ENCODE results near the gene SCO1. TPM values are rescaled to one million over a fixed set of nuclear protein-coding genes. Genes with fewer than 3 reads are reported as not detected.

The SCO1 gene
- total RNA-seq (2013; cell fraction: nucleolus; rRNA removed) = 40.1 and 45.8 TPM in 2 replicates
- total RNA-seq (2014; rRNA removed) (71.4 and 73.0 TPM in 2 replicates), total RNA-seq (2014; rRNA removed; fragmentation: Illumina TruSeq; extraction: Trizol) (25.3 and 29.4 TPM in 2 replicates), total RNA-seq (2021) (43.1 and 43.5 TPM in 2 replicates), polyA plus RNA-seq (2011; rRNA removed) (32.6 and 42.4 TPM in 2 replicates), polyA plus RNA-seq (2014; fragmentation: Illumina TruSeq; extraction: Trizol) (25.3 and 25.4 TPM in 2 replicates), polyA plus RNA-seq (2014; fragmentation: Nextera tagmentation; extraction: Ambion mirVana) (10 to 100 TPM in 1 of 2 experiments, 1 to 10 TPM in 1; 8.2 to 24.8 TPM), polyA plus RNA-seq (2014; rRNA removed) (41.7 and 50.9 TPM in 2 replicates), polyA plus RNA-seq (2016; fragmentation: Nextera tagmentation; extraction: Ambion mirVana) (10 to 100 TPM; 64.7 to 68.1 TPM), polyA minus RNA-seq (2011; rRNA and poly(A)+ RNA removed) (13.2 and 15.9 TPM in 2 replicates), Bru-seq, nascent RNA (percentile 86 among the genes with signal in this experiment), BruChase-seq, experiment 1, labeled RNA remaining after a 6-hour chase (percentile 87 among the genes with signal in this experiment), BruChase-seq, experiment 2, labeled RNA remaining after a 2-hour chase (percentile 87 among the genes with signal in this experiment)
- polyA plus RNA-seq (2011; ENCODE audit: low read depth) = 8.5 TPM
- 17.9 and 22.0 TPM in 2 replicates for polyA plus RNA-seq (2011; cell fraction: cytosol; rRNA removed)
- 15.3 and 21.4 TPM in 2 replicates for polyA plus RNA-seq (2011; cell fraction: nucleus; rRNA removed)
- polyA plus RNA-seq (2012) = 15.6 and 19.1 TPM in 2 replicates
- polyA minus RNA-seq (2011; cell fraction: cytosol; rRNA and poly(A)+ RNA removed) = 6.4 and 8.6 TPM in 2 replicates
- 36.0 and 63.3 TPM in 2 replicates for polyA minus RNA-seq (2011; cell fraction: nucleus; rRNA and poly(A)+ RNA removed)
- long read RNA-seq, experiment 1, full-length matches to known transcripts = 38 of 47 reads
- long read RNA-seq, experiment 1, partial matches to known transcripts = 2 of 47 reads
- long read RNA-seq, experiment 1, other reads (novel, unspliced or antisense) = 7 of 47 reads
- long read RNA-seq, experiment 2, full-length matches to known transcripts = 249 of 273 reads
- long read RNA-seq, experiment 2, partial matches to known transcripts = 3 of 273 reads
- long read RNA-seq, experiment 2, other reads (novel, unspliced or antisense) = 21 of 273 reads

- ChIA-PET RAD21 (ENCODE audit: unreplicated experiment) (no interaction called here), CTCF (interaction anchor here (0.9 to 5.9 kb wide), 3 partner anchors 11 to 65 kb away, joined by 3 to 40 read pairs (median 13); no protein-coding TSS in a partner anchor), SMC1A (ENCODE audit: uncharacterized antibody, unreplicated experiment) (no interaction called here), POLR2A (interaction anchor here (1.3 kb wide), 1 partner anchor 19 kb away, joined by 3 read pairs; no protein-coding TSS in a partner anchor)
- ATAC-seq = peak; percentile 98
- no peaks in the 10 kb centered on the region for H3K27me3 ChIP-seq (replicated peaks in 1 of 2; ENCODE audit: control insufficient read depth in 2 of 2, insufficient read depth in 2 of 2, low read length in 1 of 2)
- H3K27ac ChIP-seq (ENCODE audit: control insufficient read depth, insufficient read depth) = peak within 1 kb of the TSS; percentile 91
- peak; percentile 87 for FAIRE-seq
- in situ Hi-C loops (cut with MboI) (no loop called here), intact Hi-C loops (cut with micrococcal nuclease; ENCODE audit: unreplicated experiment) (no loop called here)
- H3K9ac ChIP-seq (ENCODE audit: control insufficient read depth, insufficient read depth, low read length) = peak within 1 kb of the TSS; percentile 95
- H2AFZ ChIP-seq (ENCODE audit: control insufficient read depth, low read depth, low read length) = peak within 1 kb of the TSS; percentile 89
- peak; percentile 73 for DNase-seq (ENCODE audit: low read depth, low spot score)
- peaks cover 10% of the 10 kb centered on the region for H3K4me1 ChIP-seq (ENCODE audit: control insufficient read depth, insufficient read depth, low read length)
- peaks cover 0 to 26% of the 10 kb centered on the region in 2 experiments; a peak in 2 of 4 replicates for H3K36me3 ChIP-seq (ENCODE audit: control insufficient read depth in 2 of 2, insufficient read depth in 2 of 2, low read length in 1 of 2)
- peak within 1 kb of the TSS; percentile 93 for H3K4me3 ChIP-seq
- H4K20me1 ChIP-seq (ENCODE audit: control insufficient read depth, insufficient read depth) = no peaks in the 10 kb centered on the region
- peaks cover 55% of the 10 kb centered on the region for H3K79me2 ChIP-seq (ENCODE audit: control insufficient read depth, insufficient read depth, low read length)
- peak within 1 kb of the TSS; percentile 81 for H3K4me2 ChIP-seq (ENCODE audit: control insufficient read depth, insufficient read depth)
- H3K9me3 ChIP-seq (replicated peaks; ENCODE audit: control insufficient read depth, insufficient read depth, low read length) = no peaks in the 10 kb centered on the region
- no TSS peak for BruUV-seq (replicated peaks)
- WGBS (ENCODE audit: insufficient coverage, insufficient replicate concordance, low lambda C conversion rate, missing lambda C conversion rate) = under 1% methylated on average over 84 of the region's 84 CpGs
- TF ChIP-seq RB1 (IDR thresholded peaks at IDR 0.05; ENCODE audit: borderline replicate concordance) (peak; percentile 61; the same call in 1 of the 2 replicates), PAX5 (IDR thresholded peaks at IDR 0.05; ENCODE audit: borderline replicate concordance, low read depth, low read length) (no peak; the same call in 1 of the 2 replicates), YY1 (IDR thresholded peaks at IDR 0.05; ENCODE audit: low read depth, low read length) (peak; percentile 82), JUNB (IDR thresholded peaks at IDR 0.05) (no peak), NKRF (conservative IDR thresholded peaks at IDR 0.05) (peak; percentile 60), E4F1 (IDR thresholded peaks at IDR 0.05; ENCODE audit: borderline replicate concordance, partially characterized antibody) (no peak), ATF2 (IDR thresholded peaks at IDR 0.05; ENCODE audit: low read length) (no peak), IKZF2 (IDR thresholded peaks at IDR 0.05) (no peak), ZNF622 (IDR thresholded peaks at IDR 0.05) (peak; percentile 51; the same call in 1 of the 2 replicates), ZZZ3 (IDR thresholded peaks at IDR 0.05; ENCODE audit: control insufficient read depth, insufficient read length, low read depth) (no peak)
Measured at GRCh38 chr17:10697092-10698081, at the start of gene SCO1, which contains the start of gene ADPRM. Gene SCO1 (minus strand): TSS chr17:10697533. CDS start chr17:10697507, 26 bp downstream. Gene ADPRM (plus strand): TSS chr17:10697594. CDS start chr17:10704927, 7,333 bp downstream.

Data from GM12878 (cell line).